ENCODE data around the gene FAM184B.

FAM184B gene

GRCh38 chr4:17701138-17701839 lies 80.1 kb downstream of the FAM184B start:
- no peak for DNase-seq (ENCODE audit: low read depth)
- TF ChIP-seq CTCF (conservative IDR thresholded peaks at IDR 0.05; ENCODE audit: low read length), result no peak
- H3K4me3 ChIP-seq (ENCODE audit: low read length), result no peak overlapping the region

GRCh38 chr4:17699380-17699779 lies 82.0 kb downstream of the FAM184B start:
- H3K4me3 ChIP-seq (ENCODE audit: low read length), result no peak overlapping the region
- TF ChIP-seq CTCF (conservative IDR thresholded peaks at IDR 0.05; ENCODE audit: low read length), result no peak
- DNase-seq (ENCODE audit: low read depth), result no peak

- no peak for TF ChIP-seq CTCF (conservative IDR thresholded peaks at IDR 0.05; ENCODE audit: low read length)
- DNase-seq (ENCODE audit: low read depth), result no peak
- H3K4me3 ChIP-seq (ENCODE audit: low read length), result no peak overlapping the region
Measured at GRCh38 chr4:17698116-17698515, 83.3 kb downstream of the FAM184B start.

GRCh38 chr4:17695341-17695740 lies 86.1 kb downstream of the FAM184B start:
- no peak overlapping the region for H3K4me3 ChIP-seq (ENCODE audit: low read length)
- no peak for DNase-seq (ENCODE audit: low read depth)
- TF ChIP-seq CTCF (conservative IDR thresholded peaks at IDR 0.05; ENCODE audit: low read length), result no peak

- no peak overlapping the region for H3K4me3 ChIP-seq (ENCODE audit: low read length)
- no peak for TF ChIP-seq CTCF (conservative IDR thresholded peaks at IDR 0.05; ENCODE audit: low read length)
- no peak for DNase-seq (ENCODE audit: low read depth)
Measured at GRCh38 chr4:17694552-17694951, 86.9 kb downstream of the FAM184B start.

GRCh38 chr4:17690898-17691297 lies 90.5 kb downstream of the FAM184B start:
- TF ChIP-seq CTCF (conservative IDR thresholded peaks at IDR 0.05; ENCODE audit: low read length), result no peak
- H3K4me3 ChIP-seq (ENCODE audit: low read length), result no peak overlapping the region
- DNase-seq (ENCODE audit: low read depth), result no peak

- no peak overlapping the region for H3K4me3 ChIP-seq (ENCODE audit: low read length)
- no peak for DNase-seq (ENCODE audit: low read depth)
- no peak for TF ChIP-seq CTCF (conservative IDR thresholded peaks at IDR 0.05; ENCODE audit: low read length)
Measured at GRCh38 chr4:17690135-17690534, 91.3 kb downstream of the FAM184B start.

Data from AG10803 (cell line).